H1 (cell line): ENCODE data around the gene TSHZ2. TPM values are rescaled to one million over a fixed set of nuclear protein-coding genes. Genes with fewer than 3 reads are reported as not detected.

Source experiments
- CTCF ChIA-PET: fragments of 300-600 bp; sonication (Branson Sonifier 250); formaldehyde crosslinking; loops from one replicate; lab custom pipeline; 2021; ENCODE audit not compliant: partially characterized antibody; lab: Charles Lee
- POLR2A ChIA-PET: fragments of 300-600 bp; sonication (Branson Sonifier 250); formaldehyde crosslinking; loops from one replicate; lab custom pipeline; 2021; ENCODE audit warnings: inconsistent platforms; ENCODE audit not compliant: partially characterized antibody; lab: Charles Lee
- DNase-seq, 2 experiments: peaks; one replicate each; pipeline versions ENCODE4 v3.0.0 to v3.0.0-alpha.2; 2010 to 2022; ENCODE audit warnings: low spot score in 2 of 2, low read depth in 1 of 2, mixed read lengths in 1 of 2
- FAIRE-seq: peaks from 2 replicates; lab custom pipeline; 2011; peaks lifted over from hg19 to GRCh38; lab: Jason Lieb, UNC
- H2AFZ ChIP-seq: 2 replicates; pipeline ENCODE4 v1.8.1; 2012; ENCODE audit warnings: low read length, inconsistent platforms
- H2AK5ac ChIP-seq: 2 replicates; pipeline ENCODE4 v1.6.1; 2013; ENCODE audit warnings: low read depth, low read length
- H2BK120ac ChIP-seq: replicated peaks from 2 replicates; pipeline ENCODE3; 2013; ENCODE audit warnings: low read depth, low read length, inconsistent platforms
- H2BK12ac ChIP-seq: 2 replicates; pipeline ENCODE4 v1.6.1; 2013; ENCODE audit warnings: low read depth, low read length
- H2BK15ac ChIP-seq: 2 replicates; pipeline ENCODE4 v1.6.1; 2013; ENCODE audit warnings: low read length
- H2BK20ac ChIP-seq: 2 replicates; pipeline ENCODE4 v1.6.1; 2013; ENCODE audit warnings: low read length
- H2BK5ac ChIP-seq: 2 replicates; pipeline ENCODE4 v1.6.1; 2013; ENCODE audit warnings: low read depth, low read length
- H3K14ac ChIP-seq: 2 replicates; pipeline ENCODE4 v1.6.1; 2013; ENCODE audit warnings: inconsistent platforms; ENCODE audit not compliant: insufficient read length
- H3K18ac ChIP-seq: 2 replicates; pipeline ENCODE4 v1.6.1; 2013; ENCODE audit warnings: low read length; ENCODE audit errors: extremely low read depth
- H3K23ac ChIP-seq: 2 replicates; pipeline ENCODE4 v1.6.1; 2013; ENCODE audit warnings: inconsistent platforms; ENCODE audit not compliant: insufficient read length
- H3K23me2 ChIP-seq: 2 replicates; pipeline ENCODE4 v1.6.1; 2013; ENCODE audit warnings: low read depth, low read length
- H3K27ac ChIP-seq: 2 replicates; pipeline ENCODE4 v1.6.1; 2011; ENCODE audit warnings: low read depth, low read length, inconsistent platforms
- H3K27me3 ChIP-seq, 4 experiments: replicated peaks in 1 of 4; 1 replicate in 1 of 4; 2 replicates in 3 of 4; pipeline versions ENCODE4 v1.6.1 to v1.8.1; 2011 to 2013; ENCODE audit warnings: low read length in 3 of 4, mild to moderate bottlenecking in 3 of 4, inconsistent platforms in 2 of 4, mixed read lengths in 2 of 4, moderate library complexity in 1 of 4; ENCODE audit not compliant: control insufficient read depth in 3 of 4, insufficient read depth in 3 of 4; ENCODE audit errors: extremely low read depth in 1 of 4
- H3K36me3 ChIP-seq, 4 experiments: 2 replicates each; pipeline versions ENCODE4 v1.6.1 to v1.8.1; 2011 to 2013; ENCODE audit warnings: mild to moderate bottlenecking in 4 of 4, low read length in 3 of 4, moderate library complexity in 2 of 4, control low read depth in 1 of 4, inconsistent platforms in 1 of 4; ENCODE audit not compliant: insufficient read depth in 4 of 4, control insufficient read depth in 2 of 4
- H3K4ac ChIP-seq: replicated peaks from 2 replicates; pipeline ENCODE3; 2013; ENCODE audit warnings: low read length, low read depth, mixed read lengths, inconsistent platforms; ENCODE audit not compliant: insufficient read length
- H3K4me1 ChIP-seq, 4 experiments: replicated peaks in 1 of 4; 1 replicate in 1 of 4; 2 replicates in 3 of 4; pipeline versions ENCODE4 v1.6.1 to v1.8.1; 2011 to 2013; ENCODE audit warnings: low read length in 3 of 4, inconsistent platforms in 2 of 4, mixed read lengths in 1 of 4; ENCODE audit not compliant: insufficient read depth in 4 of 4, control insufficient read depth in 3 of 4
- H3K4me2 ChIP-seq, 2 experiments: 2 replicates each; pipeline versions ENCODE4 v1.6.1 to v1.8.1; 2011 to 2013; ENCODE audit warnings: low read depth in 2 of 2, low read length in 2 of 2, control low read depth in 1 of 2, inconsistent platforms in 1 of 2, mild to moderate bottlenecking in 1 of 2; ENCODE audit not compliant: insufficient read depth in 1 of 2
- H3K4me3 ChIP-seq, 4 experiments: fragments of 200-600, 300-600 bp in 1 of 4; sonication (generic), shearing (Covaris generic), sonication (Bioruptor Twin) in 1 of 4; 2 replicates each; pipeline versions ENCODE4 v1.5.1 to v1.8.1; 2011 to 2016; ENCODE audit warnings: low read length in 4 of 4, low read depth in 3 of 4, control low read depth in 2 of 4, inconsistent platforms in 2 of 4, mild to moderate bottlenecking in 2 of 4, mixed read lengths in 1 of 4, moderate library complexity in 1 of 4; ENCODE audit not compliant: insufficient read depth in 2 of 4; ENCODE audit errors: extremely low read depth in 1 of 4
- H3K56ac ChIP-seq: replicated peaks from 2 replicates; pipeline ENCODE3; 2013; ENCODE audit warnings: low read depth, mild to moderate bottlenecking, mixed read lengths, low read length, inconsistent platforms; ENCODE audit not compliant: insufficient read length
- H3K79me1 ChIP-seq: 2 replicates; pipeline ENCODE4 v1.6.1; 2013; ENCODE audit warnings: low read depth, low read length, control low read depth
- H3K79me2 ChIP-seq, 2 experiments: 2 replicates each; pipeline versions ENCODE4 v1.6.1 to v1.8.1; 2012 to 2013; ENCODE audit warnings: low read length in 2 of 2, mild to moderate bottlenecking in 2 of 2, inconsistent platforms in 1 of 2; ENCODE audit not compliant: insufficient read depth in 2 of 2, control insufficient read depth in 1 of 2
- H3K9ac ChIP-seq, 4 experiments: replicated peaks in 1 of 4; 1 replicate in 1 of 4; 2 replicates in 3 of 4; pipeline versions ENCODE4 v1.6.1 to v1.8.1; 2011 to 2013; ENCODE audit warnings: low read depth in 3 of 4, low read length in 3 of 4, control low read depth in 2 of 4, mild to moderate bottlenecking in 2 of 4, moderate library complexity in 2 of 4, inconsistent platforms in 1 of 4; ENCODE audit errors: extremely low read depth in 1 of 4
- H3K9me3 ChIP-seq, 2 experiments: 2 replicates each; pipeline versions ENCODE4 v1.6.1 to v1.8.1; 2012 to 2013; ENCODE audit warnings: mild to moderate bottlenecking in 2 of 2, moderate library complexity in 2 of 2, control low read depth in 1 of 2, inconsistent platforms in 1 of 2, low read depth in 1 of 2, low read length in 1 of 2, mixed read lengths in 1 of 2; ENCODE audit not compliant: insufficient read depth in 2 of 2
- H4K20me1 ChIP-seq, 2 experiments: replicated peaks in 1 of 2; 2 replicates each; pipeline versions ENCODE3 to v1.8.1; 2011 to 2013; ENCODE audit warnings: inconsistent platforms in 2 of 2, low read length in 2 of 2, mild to moderate bottlenecking in 1 of 2; ENCODE audit not compliant: insufficient read depth in 2 of 2, control insufficient read depth in 1 of 2
- H4K5ac ChIP-seq: 2 replicates; pipeline ENCODE4 v1.6.1; 2013; ENCODE audit warnings: low read length, low read depth, mixed read lengths, inconsistent platforms; ENCODE audit not compliant: insufficient read length
- H4K8ac ChIP-seq: 2 replicates; pipeline ENCODE4 v1.8.0; 2013; ENCODE audit warnings: mild to moderate bottlenecking, moderate library complexity, low read length, inconsistent platforms; ENCODE audit not compliant: insufficient read depth; ENCODE audit errors: extremely low read depth
- H4K91ac ChIP-seq: replicated peaks from 2 replicates; pipeline ENCODE3; 2013; ENCODE audit warnings: low read length, mixed read lengths, inconsistent platforms; ENCODE audit not compliant: insufficient read length
- CEBPB ChIP-seq: IDR thresholded peaks from 2 replicates; pipeline ENCODE4 v1.6.1; 2012; ENCODE audit warnings: low read depth, low read length
- CHD2 ChIP-seq: IDR thresholded peaks from 2 replicates; pipeline ENCODE4 v1.6.1; 2012; ENCODE audit warnings: low read length, improper control_type of control experiment
- KDM1A ChIP-seq: fragments of 200-600, 300-600 bp; sonication (generic); IDR thresholded peaks from 2 replicates; pipeline ENCODE4 v1.7.1; 2016; ENCODE audit warnings: mild to moderate bottlenecking, low read length, borderline replicate concordance
- NANOG ChIP-seq: IDR thresholded peaks from 2 replicates; pipeline ENCODE4 v1.6.1; 2011; ENCODE audit warnings: low read length, low read depth, mild to moderate bottlenecking, inconsistent platforms; ENCODE audit not compliant: insufficient read depth, poor library complexity, severe bottlenecking
- RAD21 ChIP-seq, 2 experiments: IDR thresholded peaks in 1 of 2; conservative IDR thresholded peaks in 1 of 2; 2 replicates each; pipeline ENCODE4 v1.6.1; 2011; ENCODE audit warnings: low read depth in 2 of 2, low read length in 2 of 2, improper control_type of control experiment in 1 of 2, inconsistent platforms in 1 of 2, mild to moderate bottlenecking in 1 of 2, moderate library complexity in 1 of 2
- RXRA ChIP-seq: IDR thresholded peaks from 2 replicates; pipeline ENCODE4 v1.6.1; 2011; ENCODE audit warnings: low read depth, mild to moderate bottlenecking, low read length, moderate library complexity; ENCODE audit not compliant: insufficient read depth
- WGBS, 2 experiments: shearing (Covaris generic) in 1 of 2; methylation state at CpG; one replicate each; pipeline versions ENCODE4 v1.1.6 to v1.1.7; 2013 to 2015; ENCODE audit warnings: low lambda C conversion rate in 2 of 2, mixed read lengths in 2 of 2, inconsistent platforms in 1 of 2, low coverage in 1 of 2, missing lambda C conversion rate in 1 of 2; ENCODE audit not compliant: insufficient replicate concordance in 2 of 2, insufficient coverage in 1 of 2, insufficient read length in 1 of 2; ENCODE audit errors: extremely low coverage in 1 of 2, missing lambda C conversion rate in 1 of 2; 5-methylcytosine and 5-hydroxymethylcytosine counted together
- polyA plus RNA-seq, 7 experiments: library from polyadenylated mRNA; depleted of rRNA in 3 of 7; stranded (reverse) in 5 of 7; unstranded in 2 of 7; fragments of >200 nt in 5 of 7; fragments of 200-250 nt in 2 of 7; gene quantifications; 1 replicate in 5 of 7; 2 replicates in 1 of 7; 4 replicates in 1 of 7; pipeline versions ENCODE4 v1.2.1 to v1.2.3, GENCODE V29; 2011 to 2013; ENCODE audit warnings: missing spikeins in 2 of 7, mixed read lengths in 2 of 7
- total RNA-seq: library from RNA; stranded (reverse); fragmentation: NEBNext Ultra II Directional; extraction: Animal tissue kit (Norgen Biotek cat#: 25700); gene quantifications from 2 replicates; pipeline ENCODE4 v1.2.1, GENCODE V29; 2021

TSHZ2 gene
- total and polyA plus RNA-seq, 2 of the 8 experiments (the other 6 are each of a cell fraction or from before 2014, with no cell fraction given): 0.14 to 0.30 TPM

DNA sequence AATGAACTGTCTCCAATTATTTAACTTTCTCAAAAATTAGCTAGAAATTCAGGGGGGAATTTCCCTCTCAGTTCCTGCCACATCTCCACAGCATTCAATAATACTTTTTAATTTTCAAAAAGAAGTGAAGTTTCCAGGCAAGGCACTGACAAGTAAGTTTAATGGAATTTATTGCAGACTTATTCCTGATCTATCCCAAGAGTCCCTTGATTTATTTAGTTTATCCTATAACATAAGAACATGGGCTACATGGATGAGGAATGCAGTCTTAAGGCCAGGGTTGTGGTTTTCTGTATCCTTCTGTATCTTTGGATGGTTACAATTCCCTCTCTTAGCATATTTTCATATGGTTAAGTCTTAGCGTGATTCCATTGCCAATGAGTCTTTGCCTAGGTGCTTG, 126.5 kb downstream of the TSHZ2 start:
- Histone ChIP-seq H4K8ac (no peak overlapping the region), H3K9ac (no peak overlapping the region), H3K4me2 (no peak overlapping the region), H4K91ac (no peak overlapping the region), H3K79me1 (no peaks in the 10 kb centered on the region), H2BK12ac (no peak overlapping the region), H3K23me2 (no peaks in the 10 kb centered on the region), H2BK15ac (no peak overlapping the region), H3K27me3 (no peaks in the 10 kb centered on the region), H3K4ac (no peak overlapping the region), H2BK5ac (no peak overlapping the region), H3K56ac (no peak overlapping the region), H3K4me3 (no peak overlapping the region), H4K20me1 (no peaks in the 10 kb centered on the region), H2AFZ (no peak overlapping the region), H3K18ac (no peak overlapping the region), H3K14ac (no peak overlapping the region), H3K79me2 (no peaks in the 10 kb centered on the region), H2BK120ac (no peak overlapping the region), H3K27ac (no peak overlapping the region), H3K4me1 (no peaks in the 10 kb centered on the region), H2AK5ac (no peak overlapping the region), H4K5ac (no peak overlapping the region), H3K23ac (no peak overlapping the region), H3K36me3 (no peaks in the 10 kb centered on the region), H3K9me3 (no peaks in the 10 kb centered on the region), H2BK20ac (no peak overlapping the region)
- POLR2A ChIA-PET: no interaction called here
- WGBS, 2 experiments: 91% methylated on average over 1 of the region's 1 CpG; no CpG with 5 or more reads in 1 of the 2 experiments
- TF ChIP-seq NANOG (no peak), RAD21 (IDR thresholded peaks at IDR 0.05 in 1 of 2, conservative IDR thresholded peaks at IDR 0.05 in 1 of 2; ENCODE audit: low read depth in 2 of 2, low read length in 2 of 2) (no peak), CHD2 (no peak), KDM1A (no peak), RXRA (no peak), CEBPB (no peak)
- FAIRE-seq (no peak), DNase-seq (no peak)
- CTCF ChIA-PET: interaction anchor here (1.2 kb wide), 1 partner anchor 10 kb away, joined by 3 read pairs; no protein-coding TSS in a partner anchor
